GM19238 (cell line): ENCODE results near the gene RAD23A.
"Not testable (repeated sequence)": the region's sequence is repeated elsewhere in the genome, so short reads cannot be mapped to it uniquely, and the experiment has no call there.

ENCODE experiments used
- DNase-seq: peaks from one replicate; pipeline ENCODE4 v3.0.0; 2011; ENCODE audit warnings: low spot score; ENCODE audit not compliant: insufficient read length

RAD23A gene

GRCh38 chr19:12937927-12938778 is 7.5 kb upstream of the RAD23A start, which contains the start of gene CALR:
TSS of gene CALR (plus strand) at chr19:12938609. CDS start at chr19:12938680, 71 bp downstream.
- peak; percentile 95 for DNase-seq

DNA sequence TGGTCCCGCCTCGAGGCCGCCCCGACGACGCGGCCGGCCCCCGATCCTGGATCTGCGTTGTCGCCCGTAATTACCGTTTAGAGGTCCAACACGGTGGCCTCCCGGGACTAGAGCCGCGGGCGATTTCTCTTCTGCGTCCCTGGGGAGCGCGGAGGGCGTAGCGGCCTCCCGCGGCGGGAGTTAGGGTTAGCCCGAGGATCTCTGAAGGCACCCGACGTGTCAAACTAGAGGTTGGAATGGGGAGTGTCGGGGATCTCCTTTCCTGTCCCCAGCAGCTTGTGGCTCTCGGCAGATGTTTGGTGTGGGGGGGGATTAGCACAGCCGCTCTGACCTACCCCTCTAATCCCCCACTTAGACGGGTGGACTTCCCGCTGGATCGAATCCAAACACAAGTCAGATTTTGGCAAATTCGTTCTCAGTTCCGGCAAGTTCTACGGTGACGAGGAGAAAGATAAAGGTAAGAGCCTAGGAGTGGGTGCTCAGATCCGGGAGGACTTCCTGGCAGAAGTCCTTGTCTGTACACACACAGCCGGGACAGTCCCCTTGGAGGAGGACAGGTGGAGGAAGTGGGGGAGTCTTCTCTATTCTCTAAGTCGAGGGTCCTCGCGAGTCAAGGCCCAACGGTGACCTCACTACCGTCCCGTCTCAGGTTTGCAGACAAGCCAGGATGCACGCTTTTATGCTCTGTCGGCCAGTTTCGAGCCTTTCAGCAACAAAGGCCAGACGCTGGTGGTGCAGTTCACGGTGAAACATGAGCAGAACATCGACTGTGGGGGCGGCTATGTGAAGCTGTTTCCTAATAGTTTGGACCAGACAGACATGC is 6.7 kb upstream of the RAD23A start:
- no peak for DNase-seq

GRCh38 chr19:12939975-12940423 is 5.7 kb upstream of the RAD23A start:
- no peak for DNase-seq

DNA sequence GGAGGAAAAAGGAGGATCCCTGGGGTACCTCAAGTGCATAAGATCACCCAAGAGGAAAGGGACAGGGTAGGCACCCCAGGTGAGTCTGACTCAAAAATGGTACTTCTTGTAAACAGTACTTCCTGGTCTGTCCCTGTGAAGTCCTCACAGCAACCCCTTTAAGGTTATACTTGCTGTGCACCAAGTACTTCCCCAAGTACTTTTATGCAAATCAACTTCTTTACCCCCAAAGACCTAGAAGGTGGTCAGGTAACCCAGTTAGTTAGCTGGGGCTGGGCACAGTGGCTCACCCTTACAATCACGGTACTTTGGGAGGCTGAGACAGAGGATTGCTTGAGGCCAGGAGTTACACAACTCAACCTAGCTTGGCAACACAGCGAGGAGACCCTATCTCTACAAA is 4.8 kb upstream of the RAD23A start:
- DNase-seq, result no peak

DNA sequence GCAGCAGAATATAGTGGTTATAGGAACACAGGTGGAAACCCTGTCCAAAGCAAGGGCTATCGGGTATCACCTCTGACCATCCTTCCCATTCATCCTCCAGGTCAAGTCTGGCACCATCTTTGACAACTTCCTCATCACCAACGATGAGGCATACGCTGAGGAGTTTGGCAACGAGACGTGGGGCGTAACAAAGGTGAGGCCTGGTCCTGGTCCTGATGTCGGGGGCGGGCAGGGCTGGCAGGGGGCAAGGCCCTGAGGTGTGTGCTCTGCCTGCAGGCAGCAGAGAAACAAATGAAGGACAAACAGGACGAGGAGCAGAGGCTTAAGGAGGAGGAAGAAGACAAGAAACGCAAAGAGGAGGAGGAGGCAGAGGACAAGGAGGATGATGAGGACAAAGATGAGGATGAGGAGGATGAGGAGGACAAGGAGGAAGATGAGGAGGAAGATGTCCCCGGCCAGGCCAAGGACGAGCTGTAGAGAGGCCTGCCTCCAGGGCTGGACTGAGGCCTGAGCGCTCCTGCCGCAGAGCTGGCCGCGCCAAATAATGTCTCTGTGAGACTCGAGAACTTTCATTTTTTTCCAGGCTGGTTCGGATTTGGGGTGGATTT is 2.1 kb upstream of the RAD23A start:
- DNase-seq, result no peak

DNA sequence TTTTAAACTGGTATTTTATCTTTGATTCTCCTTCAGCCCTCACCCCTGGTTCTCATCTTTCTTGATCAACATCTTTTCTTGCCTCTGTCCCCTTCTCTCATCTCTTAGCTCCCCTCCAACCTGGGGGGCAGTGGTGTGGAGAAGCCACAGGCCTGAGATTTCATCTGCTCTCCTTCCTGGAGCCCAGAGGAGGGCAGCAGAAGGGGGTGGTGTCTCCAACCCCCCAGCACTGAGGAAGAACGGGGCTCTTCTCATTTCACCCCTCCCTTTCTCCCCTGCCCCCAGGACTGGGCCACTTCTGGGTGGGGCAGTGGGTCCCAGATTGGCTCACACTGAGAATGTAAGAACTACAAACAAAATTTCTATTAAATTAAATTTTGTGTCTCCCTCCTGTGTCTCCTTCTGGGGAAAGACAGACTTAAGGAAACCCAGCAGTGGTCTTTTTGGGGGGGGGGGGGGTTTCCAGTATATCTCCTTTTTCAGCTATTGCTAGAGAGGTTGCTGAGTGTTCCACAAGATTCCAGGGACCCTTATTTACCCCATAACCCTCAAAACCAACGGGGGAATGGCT is 1.5 kb upstream of the RAD23A start:
- no peak for DNase-seq

GRCh38 chr19:12946092-12946721 is 545 bp downstream of the RAD23A start:
- DNase-seq, result no peak

DNA sequence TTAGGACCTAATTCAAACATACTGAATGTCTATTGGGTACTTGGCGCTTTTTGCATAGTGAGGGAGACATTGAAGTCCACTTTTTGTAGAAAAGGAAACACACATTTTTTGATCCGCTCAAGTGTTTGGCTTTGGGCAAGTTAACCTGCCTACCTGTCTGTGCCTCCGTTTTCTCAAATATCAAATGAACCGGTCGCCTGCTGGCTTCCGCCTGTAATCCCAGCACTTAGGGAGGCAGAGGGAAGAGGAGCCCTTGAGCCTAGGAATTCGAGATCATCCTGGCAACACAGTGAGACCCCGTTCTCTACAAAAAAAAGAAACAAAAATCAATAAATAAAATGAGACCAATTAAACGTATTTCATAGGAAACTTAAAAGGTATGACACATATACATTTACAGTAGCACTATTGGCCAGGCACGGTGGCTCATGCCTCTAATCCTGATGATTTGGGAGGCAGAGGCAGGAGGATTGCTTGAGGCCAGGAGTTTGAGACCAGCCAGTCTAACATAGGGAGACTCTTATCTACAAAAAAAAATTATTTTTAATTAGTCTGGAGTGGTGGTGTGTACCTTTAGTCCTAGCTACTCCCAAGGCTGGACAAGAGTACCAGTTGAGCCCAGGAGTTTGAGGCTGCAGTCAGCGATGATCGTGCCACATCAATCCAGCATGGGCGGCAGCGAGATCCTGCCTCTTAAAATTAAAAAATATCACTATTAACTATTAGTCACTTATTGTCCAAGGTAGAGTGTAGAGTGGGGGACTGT is 1.3 kb downstream of the RAD23A start:
- DNase-seq, result no peak

GRCh38 chr19:12947702-12948611 is 2.3 kb downstream of the RAD23A start:
- no peak for DNase-seq

GRCh38 chr19:12948612-12949362 is 3.1 kb downstream of the RAD23A start:
- DNase-seq, result no peak

GRCh38 chr19:12949363-12950283 is 4.0 kb downstream of the RAD23A start:
- no peak for DNase-seq

DNA sequence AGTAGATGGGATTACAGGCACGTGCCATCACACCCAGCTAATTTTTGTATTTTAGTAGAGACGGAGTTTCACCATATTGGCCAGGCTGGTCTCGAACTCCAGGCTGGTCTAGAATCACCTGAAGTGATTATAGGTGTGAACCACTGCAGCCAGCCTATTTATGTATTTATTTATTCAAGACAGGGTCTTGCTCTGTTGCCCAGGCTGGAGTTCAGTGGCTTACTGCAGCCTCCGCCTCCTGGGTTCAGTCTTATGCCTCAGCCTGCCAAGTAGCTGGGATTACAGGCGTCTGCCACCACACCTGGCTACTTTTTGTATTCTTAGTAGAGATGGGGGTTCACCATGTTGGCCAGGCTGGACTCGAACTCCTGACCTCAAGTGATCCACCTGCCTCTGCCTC is 6.4 kb downstream of the RAD23A start:
- DNase-seq, result not testable (repeated sequence)

DNA sequence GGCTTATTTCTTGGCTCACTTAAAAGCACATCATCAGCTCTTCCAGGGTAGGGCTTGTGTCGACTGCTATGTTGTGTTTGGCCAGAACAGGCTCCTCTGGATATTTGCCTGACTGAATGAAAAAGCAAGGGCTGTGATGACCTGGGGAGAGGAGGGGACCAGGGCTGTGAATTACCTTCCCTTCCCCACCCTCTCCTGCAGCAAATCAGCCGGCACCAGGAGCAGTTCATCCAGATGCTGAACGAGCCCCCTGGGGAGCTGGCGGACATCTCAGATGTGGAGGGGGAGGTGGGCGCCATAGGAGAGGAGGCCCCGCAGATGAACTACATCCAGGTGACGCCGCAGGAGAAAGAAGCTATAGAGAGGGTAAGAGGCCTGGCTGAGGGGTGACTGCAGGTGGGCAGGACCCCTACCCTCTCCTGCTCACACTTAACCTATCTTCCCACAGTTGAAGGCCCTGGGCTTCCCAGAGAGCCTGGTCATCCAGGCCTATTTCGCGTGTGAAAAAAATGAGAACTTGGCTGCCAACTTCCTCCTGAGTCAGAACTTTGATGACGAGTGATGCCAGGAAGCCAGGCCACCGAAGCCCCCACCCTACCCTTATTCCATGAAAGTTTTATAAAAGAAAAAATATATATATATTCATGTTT is 7.0 kb downstream of the RAD23A start:
- DNase-seq, result no peak

- no peak for DNase-seq
These were observed 7.6 kb downstream of the RAD23A start for GRCh38 chr19:12953138-12953798.

DNA sequence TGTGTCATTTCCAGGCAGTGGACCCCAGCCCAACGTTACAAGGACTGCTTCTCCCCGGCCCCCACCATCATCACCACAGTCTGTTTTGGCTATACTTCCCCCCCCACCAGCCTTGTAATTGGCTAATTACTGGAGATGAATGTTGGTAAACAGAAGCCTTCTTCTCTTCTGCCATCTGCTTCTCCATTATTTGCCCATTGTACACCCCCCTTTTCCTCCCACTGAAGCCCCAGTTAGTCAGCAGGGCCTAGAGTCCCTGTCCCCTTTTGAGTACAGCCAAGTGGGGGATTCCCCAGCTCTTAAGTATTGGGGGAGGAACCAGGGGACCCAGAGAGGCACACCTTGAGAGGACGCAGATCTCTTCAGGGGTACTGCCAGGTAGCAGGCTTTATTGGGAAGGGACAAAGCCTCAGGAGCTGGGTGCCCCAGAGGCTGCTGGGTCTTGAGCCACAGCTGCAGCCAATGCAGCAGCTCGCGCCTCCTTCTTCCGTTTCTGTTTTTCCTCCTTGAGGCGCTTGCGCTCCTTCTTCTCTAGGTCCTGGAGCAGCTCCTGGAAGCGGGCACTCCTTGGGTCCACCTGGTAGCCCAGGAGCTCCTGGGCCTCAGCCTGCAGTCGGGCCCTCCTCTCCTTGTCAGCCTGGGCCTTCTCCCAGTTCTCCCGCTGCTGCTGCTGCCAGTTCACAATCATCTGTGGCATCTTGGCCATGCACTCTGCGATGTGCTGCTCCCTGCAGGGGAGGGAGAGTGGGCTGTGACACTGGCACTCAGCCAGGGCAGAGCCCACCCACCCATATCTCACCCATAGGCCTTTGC is 8.3 kb downstream of the RAD23A start:
- DNase-seq, result no peak

- no peak for DNase-seq
These were observed 8.9 kb downstream of the RAD23A start for GRCh38 chr19:12954612-12954962.
